GM23338 (cell line): Measurements from ENCODE around the gene PINK1. TPM values are rescaled to one million over a fixed set of nuclear protein-coding genes. Genes with fewer than 3 reads are reported as not detected.
A peak's percentile ranks its signal among the peaks of the same experiment; 100 is the strongest.

ENCODE experiments used
- ATAC-seq: fragments of 200-7000 bp; cut with Tn5 transposase; 3 replicates; pipeline ENCODE4 v1.9.1; 2020
- DNase-seq: peaks from one replicate; pipeline ENCODE4 v3.0.0-alpha.2; 2015; ENCODE audit warnings: low spot score
- H2AFZ ChIP-seq: fragments of 200-600 bp; sonication (generic); 2 replicates; pipeline ENCODE4 v1.8.0; 2016; ENCODE audit warnings: antibody characterized with exemption, mild to moderate bottlenecking, moderate library complexity
- H3F3A ChIP-seq: fragments of 200-600 bp; sonication (generic); replicated peaks from 2 replicates; pipeline ENCODE4 v1.8.0; 2017; ENCODE audit warnings: antibody characterized with exemption, mixed run types, low read depth
- H3K27ac ChIP-seq: fragments of 200-600 bp; sonication (generic); 2 replicates; pipeline ENCODE4 v1.6.1; 2016; ENCODE audit warnings: low read depth
- H3K27me3 ChIP-seq: fragments of 200-600 bp; sonication (generic); 2 replicates; pipeline ENCODE4 v1.8.0; 2016; ENCODE audit warnings: mild to moderate bottlenecking, mixed run types, moderate library complexity; ENCODE audit not compliant: insufficient read depth
- H3K36me3 ChIP-seq: fragments of 200-600 bp; sonication (generic); 2 replicates; pipeline ENCODE4 v1.8.0; 2016; ENCODE audit warnings: mild to moderate bottlenecking; ENCODE audit not compliant: insufficient read depth
- H3K4me1 ChIP-seq: fragments of 200-600 bp; sonication (generic); 2 replicates; pipeline ENCODE4 v1.8.0; 2016; ENCODE audit warnings: mild to moderate bottlenecking, moderate library complexity; ENCODE audit not compliant: insufficient read depth
- H3K4me2 ChIP-seq: fragments of 200-600 bp; sonication (generic); 2 replicates; pipeline ENCODE4 v1.7.1; 2017; ENCODE audit warnings: mixed run types
- H3K4me3 ChIP-seq: fragments of 200-600 bp; sonication (generic); 2 replicates; pipeline ENCODE4 v1.6.1; 2016; ENCODE audit warnings: mixed run types
- H3K79me2 ChIP-seq: fragments of 200-600 bp; sonication (generic); replicated peaks from 2 replicates; pipeline ENCODE4 v1.8.0; 2017; ENCODE audit warnings: mild to moderate bottlenecking; ENCODE audit not compliant: insufficient read depth
- H3K9me2 ChIP-seq: fragments of 200-600 bp; sonication (generic); 2 replicates; pipeline ENCODE4 v1.8.0; 2017; ENCODE audit not compliant: insufficient read depth
- H4K20me1 ChIP-seq: fragments of 200-600 bp; sonication (generic); replicated peaks from 2 replicates; pipeline ENCODE4 v1.8.0; 2017; ENCODE audit warnings: mild to moderate bottlenecking; ENCODE audit not compliant: insufficient read depth
- H3K27ac Mint-ChIP-seq: 2 replicates; pipeline ENCODE4 v1.8.0; 2020; ENCODE audit warnings: inconsistent platforms, mild to moderate bottlenecking, moderate library complexity, mixed read lengths
- H3K27me3 Mint-ChIP-seq: 3 replicates; pipeline ENCODE4 v1.8.0; 2022; ENCODE audit warnings: low read depth, mild to moderate bottlenecking, moderate library complexity, mixed read lengths, inconsistent platforms; ENCODE audit not compliant: insufficient read depth, poor library complexity
- H3K36me3 Mint-ChIP-seq: 3 replicates; pipeline ENCODE4 v1.8.0; 2021; ENCODE audit warnings: low read depth, mild to moderate bottlenecking, inconsistent platforms, moderate library complexity, mixed read lengths
- H3K4me1 Mint-ChIP-seq: 3 replicates; pipeline ENCODE4 v1.8.0; 2020; ENCODE audit warnings: mild to moderate bottlenecking, inconsistent platforms, mixed read lengths
- H3K4me3 Mint-ChIP-seq: 3 replicates; pipeline ENCODE4 v1.8.0; 2021; ENCODE audit warnings: moderate library complexity, mild to moderate bottlenecking, inconsistent platforms, mixed read lengths
- H3K9me3 Mint-ChIP-seq: 3 replicates; pipeline ENCODE4 v1.8.0; 2020; ENCODE audit warnings: moderate library complexity, mild to moderate bottlenecking, inconsistent platforms, mixed read lengths
- CTCF ChIP-seq, 2 experiments: fragments of 200-600 bp in 1 of 2; sonication (generic) in 1 of 2; conservative IDR thresholded peaks; 2 replicates each; pipeline versions ENCODE4 v1.5.1 to v1.6.1; 2016 to 2017; ENCODE audit warnings: antibody characterized with exemption in 2 of 2, low read depth in 2 of 2, mild to moderate bottlenecking in 2 of 2, moderate library complexity in 1 of 2
- ETS1 ChIP-seq: IDR thresholded peaks from 2 replicates; pipeline ENCODE4 v1.6.1; 2016; ENCODE audit warnings: antibody characterized with exemption
- EZH2 ChIP-seq: fragments of 200-600 bp; sonication (generic); IDR thresholded peaks from one replicate; pipeline ENCODE4 v1.8.0; 2017; ENCODE audit warnings: antibody characterized with exemption, mild to moderate bottlenecking, low read depth; ENCODE audit not compliant: unreplicated experiment
- NANOG ChIP-seq: IDR thresholded peaks from 2 replicates; pipeline ENCODE4 v1.6.1; 2016; ENCODE audit warnings: antibody characterized with exemption, borderline replicate concordance
- POLR2AphosphoS5 ChIP-seq: IDR thresholded peaks from 2 replicates; pipeline ENCODE4 v1.6.1; 2016; ENCODE audit warnings: antibody characterized with exemption, low read depth
- STAT1 ChIP-seq: IDR thresholded peaks from one replicate; pipeline ENCODE4 v1.6.1; 2016; ENCODE audit warnings: antibody characterized with exemption; ENCODE audit not compliant: unreplicated experiment
- ZNF114 ChIP-seq: fragments of 250-450 bp; sonication (Bioruptor Pico); IDR thresholded peaks from 2 replicates; pipeline ENCODE4 v1.5.0; 2020; ENCODE audit warnings: mild to moderate bottlenecking, moderate library complexity
- ZNF331 ChIP-seq: fragments of 250-450 bp; sonication (Bioruptor Pico); IDR thresholded peaks from 2 replicates; pipeline ENCODE4 v1.5.0; 2020; ENCODE audit warnings: low read depth, mild to moderate bottlenecking, moderate library complexity
- polyA plus RNA-seq: library from polyadenylated mRNA; unstranded; fragments of >200 nt; fragmentation: Nextera tagmentation; extraction: Ambion mirVana; gene quantifications from 2 replicates; pipeline ENCODE4 v1.2.1, GENCODE V29; 2016
- total RNA-seq: library from RNA; depleted of rRNA; stranded (reverse); fragments of >200 nt; shearing (Covaris generic); gene quantifications from 2 replicates; pipeline ENCODE4 v1.2.3, GENCODE V29; 2014

The PINK1 gene
- total and polyA plus RNA-seq, 2 experiments from 2014 or later = 20.8 to 42.7 TPM

- TF ChIP-seq ETS1 = no peak
- no peak for TF ChIP-seq NANOG
- TF ChIP-seq ZNF331 = no peak
- TF ChIP-seq ZNF114 = no peak
Measured at GRCh38 chr1:20624709-20625108, 8.5 kb upstream of the PINK1 start (continued).

GRCh38 chr1:20625176-20626097 lies 7.8 kb upstream of the PINK1 start:
- Mint-ChIP-seq H3K27ac (peak overlapping the region; percentile 82), H3K27me3 (peaks cover 3% of the 10 kb centered on the region), H3K4me3 (peak overlapping the region; percentile 40; the same call in 2 of the 3 replicates), H3K9me3 (peaks cover 41% of the 10 kb centered on the region), H3K4me1 (peaks cover 31% of the 10 kb centered on the region), H3K36me3 (peaks cover 28% of the 10 kb centered on the region)
- peaks cover 13% of the 10 kb centered on the region; the same call in 1 of the 2 replicates for H3K36me3 ChIP-seq
- peak overlapping the region; percentile 30 for H3K4me3 ChIP-seq
- H4K20me1 ChIP-seq = no peaks in the 10 kb centered on the region
- H3K27ac ChIP-seq = peak overlapping the region; percentile 92
- H3K79me2 ChIP-seq = no peaks in the 10 kb centered on the region
- peaks cover 30% of the 10 kb centered on the region for H3K4me1 ChIP-seq
- H3K9me2 ChIP-seq = 0 out of 2 replicates have a peak, but pooled peaks cover 6% of the 10 kb centered on the region
- H3F3A ChIP-seq = peaks cover 9% of the 10 kb centered on the region; the same call in 1 of the 2 replicates
- peak overlapping the region; percentile 60 for H3K4me2 ChIP-seq
- no peak overlapping the region for H2AFZ ChIP-seq
- ATAC-seq (peak; percentile 86), DNase-seq (peak; percentile 78)
- no peaks in the 10 kb centered on the region for H3K27me3 ChIP-seq
- no peak for TF ChIP-seq NANOG
- no peak; the same call in 1 of the 2 replicates for TF ChIP-seq POLR2AphosphoS5
- TF ChIP-seq ETS1 = no peak
- TF ChIP-seq STAT1 = no peak
- no peak for TF ChIP-seq EZH2
- no peak for TF ChIP-seq CTCF (conservative IDR thresholded peaks at IDR 0.05; ENCODE audit: low read depth in 2 of 2)
